GM18511 (cell line): ENCODE data around the gene TUBA1B.
A peak's percentile ranks its signal among the peaks of the same experiment; 100 is the strongest.
"Not testable (repeated sequence)": the region's sequence is repeated elsewhere in the genome, so short reads cannot be mapped to it uniquely, and the experiment has no call there.

Experiments used
- ATAC-seq: cut with Tn5 transposase; IDR thresholded peaks from one replicate; pipeline ENCODE4 v1.9.1; 2021; ENCODE audit warnings: mild to moderate bottlenecking, moderate library complexity; ENCODE audit not compliant: unreplicated experiment

TUBA1B gene

DNA sequence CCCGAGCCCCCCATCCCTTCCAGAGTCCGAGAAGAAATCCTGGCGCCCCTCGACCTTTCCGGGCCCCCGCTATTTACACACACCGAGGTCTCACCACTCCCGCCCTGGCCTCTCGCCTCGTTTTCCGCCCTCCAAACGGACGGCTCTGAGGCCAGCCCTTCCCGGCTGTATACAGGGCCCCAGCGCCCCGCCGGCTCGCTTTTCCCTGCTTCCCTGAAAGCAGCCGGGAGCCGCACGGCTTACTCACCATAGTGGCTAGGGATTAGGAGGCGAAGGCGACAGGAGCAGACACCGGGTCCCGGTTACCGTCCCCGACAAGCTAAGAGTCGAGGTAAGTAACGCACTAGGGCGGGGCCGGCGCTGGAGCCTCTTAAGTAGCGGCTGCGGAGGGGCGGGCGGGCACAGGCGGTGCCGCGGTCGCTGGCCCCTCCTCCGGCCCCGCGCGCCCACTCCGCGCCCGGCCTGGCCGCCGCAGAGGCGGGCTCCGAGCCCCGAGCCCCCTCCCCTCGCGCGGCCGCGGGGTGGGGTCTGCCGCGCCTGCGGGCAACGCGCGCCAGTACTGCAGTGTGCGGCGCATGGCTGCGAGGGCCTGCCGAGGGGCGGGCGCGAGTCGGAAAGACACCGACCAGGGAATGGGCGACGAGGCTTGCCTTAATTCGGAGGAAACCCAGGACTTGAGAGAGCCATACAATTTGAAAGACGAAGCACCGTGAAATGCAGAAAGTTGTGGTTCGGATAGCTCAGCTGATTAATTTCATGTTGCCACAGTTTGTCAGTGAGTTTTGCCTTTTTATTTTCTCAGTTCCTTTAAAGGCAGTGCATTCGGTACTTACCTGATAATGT is at the start of gene TUBA1B:
Gene TUBA1B, minus strand, starts transcription at position 345 of the 843 bp plus-strand sequence. Its CDS starts 95 bp downstream, at position 250.
- ATAC-seq: peak; percentile 73

DNA sequence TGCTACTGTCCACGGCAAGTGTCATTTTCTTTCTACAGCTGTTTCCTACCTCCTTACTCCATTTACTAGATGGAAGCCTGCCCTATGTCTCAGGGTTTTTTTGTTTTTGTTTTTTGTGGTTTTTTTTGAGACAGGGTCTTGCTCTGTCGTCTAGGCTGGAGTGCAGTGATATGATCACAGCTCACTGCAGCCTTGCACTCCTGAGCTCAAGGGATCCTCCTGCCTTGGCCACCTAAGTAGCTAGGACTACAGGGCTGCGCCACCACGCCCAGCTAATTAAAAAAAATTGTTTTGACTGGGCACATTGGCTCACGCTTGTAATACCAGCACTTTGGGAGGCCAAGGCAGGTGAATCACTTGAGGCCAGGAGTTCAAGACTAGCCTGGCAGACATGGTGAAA is 43.0 kb upstream of the TUBA1B start:
- no peak for ATAC-seq

GRCh38 chr12:49170924-49171323 is 39.7 kb upstream of the TUBA1B start:
- ATAC-seq: no peak

DNA sequence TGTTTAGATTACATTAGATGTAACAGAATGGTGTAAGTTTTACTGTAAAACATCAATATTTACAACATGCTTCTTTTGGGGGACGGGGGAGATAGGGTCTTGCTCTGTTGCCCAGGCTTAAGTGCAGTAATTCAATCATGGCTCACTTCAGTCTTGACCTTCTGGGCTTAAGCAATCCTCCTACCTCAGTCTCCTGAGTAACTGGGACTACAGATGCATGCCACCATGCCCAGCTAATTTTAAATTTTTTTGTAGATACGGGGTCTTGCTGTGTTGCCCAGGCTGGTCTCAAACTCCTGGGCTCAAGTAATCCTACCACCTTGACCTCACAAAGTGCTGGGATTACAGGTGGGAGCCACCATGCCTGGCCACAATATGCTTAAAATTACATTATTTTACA is 33.9 kb upstream of the TUBA1B start:
- no peak for ATAC-seq

DNA sequence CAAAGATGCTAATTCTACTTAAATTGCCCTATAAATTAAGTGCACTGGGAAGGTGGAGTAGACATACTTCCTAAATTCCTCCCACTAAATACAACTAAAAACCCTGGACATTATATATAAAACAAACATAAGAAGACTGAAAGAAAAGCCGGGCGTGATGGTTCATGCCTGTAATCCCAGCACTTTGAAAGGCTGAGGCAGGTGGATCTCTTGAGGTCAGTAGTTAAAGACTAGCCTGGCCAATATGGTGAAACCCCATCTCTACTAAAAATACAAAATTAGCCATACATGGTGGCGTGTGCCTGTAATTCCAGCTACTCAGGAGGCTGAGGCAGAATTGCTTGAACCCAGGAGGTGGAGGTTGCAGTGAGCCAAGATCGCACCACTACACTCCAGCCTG is 30.7 kb upstream of the TUBA1B start:
- ATAC-seq: not testable (repeated sequence)

- no peak for ATAC-seq
These were observed 30.0 kb upstream of the TUBA1B start for GRCh38 chr12:49161092-49161795.

DNA sequence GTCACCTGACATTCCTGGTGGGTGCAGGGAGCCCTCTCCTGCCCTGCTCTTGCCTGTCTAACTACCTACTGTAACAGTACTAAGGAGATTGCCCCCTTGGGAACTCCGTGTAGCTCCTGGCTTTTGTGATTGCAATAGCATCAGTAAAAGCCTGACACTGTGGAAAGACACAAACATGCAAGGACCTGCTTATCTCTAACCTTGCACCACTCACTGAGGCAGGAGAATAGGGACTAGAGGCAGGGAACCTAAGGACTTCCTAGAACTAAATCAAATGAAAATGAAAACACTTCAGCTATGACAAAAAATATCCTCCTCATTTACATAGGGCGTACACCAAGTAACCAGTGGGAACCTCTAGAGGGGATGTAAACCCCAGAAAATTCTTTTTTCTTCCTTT is 29.2 kb upstream of the TUBA1B start:
- no peak for ATAC-seq

DNA sequence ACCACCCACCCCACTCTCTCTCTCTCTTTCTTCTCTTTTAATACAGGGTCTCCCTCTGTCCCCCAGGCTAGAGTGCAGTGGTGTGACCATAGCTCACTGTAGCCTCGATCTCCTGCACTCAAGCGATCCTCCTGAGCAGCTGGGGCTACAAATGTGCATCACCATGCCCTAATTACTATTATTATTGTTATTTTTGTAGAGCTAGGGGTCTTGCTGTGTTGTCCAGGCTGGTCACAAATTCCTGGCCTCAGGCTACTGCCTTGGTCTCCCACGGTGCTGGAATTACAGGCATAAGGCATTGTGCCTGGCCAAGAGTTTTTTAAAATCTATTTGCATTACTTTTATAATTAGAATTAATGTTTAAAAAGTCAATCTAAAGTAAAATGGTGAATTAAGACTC is 23.0 kb upstream of the TUBA1B start:
- no peak for ATAC-seq

DNA sequence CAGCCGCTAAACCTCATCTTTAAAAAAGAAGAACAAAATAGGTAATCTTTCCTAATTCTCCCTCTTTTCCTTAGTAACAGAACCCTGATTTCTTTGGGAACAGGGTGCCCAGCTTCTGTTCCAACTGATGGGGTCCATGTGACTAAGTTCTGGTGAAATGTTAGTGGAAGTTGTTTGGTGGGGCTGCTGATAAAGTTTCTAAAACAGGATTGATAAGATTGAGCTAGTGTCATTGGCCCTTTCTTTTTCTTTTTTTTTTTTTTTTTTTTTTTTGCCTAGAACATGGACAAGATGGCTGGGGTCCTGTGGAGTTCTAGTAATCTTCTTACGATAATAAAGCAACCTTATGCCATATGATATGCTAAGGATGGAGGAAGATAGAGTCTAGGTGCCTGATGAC is 16.2 kb upstream of the TUBA1B start:
- ATAC-seq: no peak

DNA sequence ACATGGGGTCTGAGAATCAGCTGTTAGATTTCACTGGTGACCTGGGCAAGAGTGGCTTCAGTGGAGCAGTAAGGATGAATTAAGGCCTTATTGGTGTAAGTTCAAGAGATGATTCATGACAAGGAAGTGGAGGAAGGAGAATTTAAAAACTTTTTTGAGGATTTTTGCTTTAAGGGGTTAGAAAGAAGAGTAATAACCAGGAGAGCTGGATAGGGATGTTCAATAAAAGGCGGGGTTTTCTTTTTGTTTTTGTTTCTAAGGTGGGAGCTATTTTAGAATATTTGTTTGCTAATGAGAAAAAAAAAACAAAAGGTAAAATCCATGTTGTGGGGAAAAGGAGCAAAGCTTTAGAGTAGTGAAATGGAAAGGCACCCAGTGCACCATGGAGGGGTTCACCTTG is 15.2 kb upstream of the TUBA1B start:
- no peak for ATAC-seq

GRCh38 chr12:49144384-49144783 is 13.2 kb upstream of the TUBA1B start:
- ATAC-seq: no peak

GRCh38 chr12:49138999-49139398 is 7.8 kb upstream of the TUBA1B start:
- no peak for ATAC-seq

DNA sequence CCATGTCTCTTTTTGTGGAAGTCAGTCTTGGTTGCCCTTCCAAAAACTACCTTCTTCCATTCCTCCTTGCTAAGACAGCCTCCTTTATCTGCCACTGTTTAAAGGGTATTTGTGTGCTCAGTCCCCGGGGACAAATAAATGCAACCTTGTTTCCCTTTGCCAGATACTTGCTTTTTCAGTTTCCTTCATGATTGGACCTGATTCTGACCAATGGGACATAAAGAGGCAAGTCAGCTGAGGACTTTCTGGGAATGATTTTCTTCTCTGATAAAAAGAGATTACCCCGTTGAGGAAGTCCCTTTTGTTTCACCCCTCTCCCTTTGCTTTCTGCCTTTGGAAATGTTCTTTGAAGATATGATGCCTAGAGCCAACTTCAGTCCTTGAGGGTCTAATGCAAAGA is 7.4 kb upstream of the TUBA1B start:
- ATAC-seq: no peak

GRCh38 chr12:49137476-49137875 is 6.3 kb upstream of the TUBA1B start:
- ATAC-seq: no peak

- ATAC-seq: not testable (repeated sequence)
These were observed 5.8 kb upstream of the TUBA1B start for GRCh38 chr12:49136997-49137396.

- no peak for ATAC-seq
These were observed 2.4 kb upstream of the TUBA1B start for GRCh38 chr12:49133590-49133989.

GRCh38 chr12:49133014-49133413 is 1.8 kb upstream of the TUBA1B start:
- ATAC-seq: no peak

DNA sequence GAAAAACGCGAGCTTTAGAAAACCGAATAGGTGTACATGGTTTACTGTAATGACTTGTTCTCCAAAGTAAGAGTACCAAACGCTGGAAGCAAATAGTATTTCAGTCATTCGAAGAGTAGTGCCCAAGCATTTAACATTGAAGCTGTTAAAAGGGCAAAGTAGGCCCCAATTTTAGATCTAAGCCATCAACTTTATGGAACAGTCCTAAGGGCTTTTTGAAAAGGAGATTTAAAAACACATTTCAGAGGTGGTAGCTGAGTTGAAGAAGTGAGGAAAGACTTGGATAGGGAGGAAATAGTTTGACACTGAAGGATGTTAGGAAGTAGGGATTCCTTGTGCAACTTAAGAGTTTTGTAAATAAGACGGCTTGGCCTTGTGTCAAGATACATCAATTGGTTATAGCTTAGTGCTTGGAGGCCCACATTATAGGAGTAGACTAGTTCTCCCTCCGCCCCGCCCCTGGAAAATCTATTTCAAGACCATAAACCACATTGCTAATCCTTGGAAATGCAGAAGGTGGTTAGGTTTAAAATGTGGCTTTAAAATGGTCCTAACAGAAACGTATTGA is 783 bp upstream of the TUBA1B start:
- peak; percentile 0 for ATAC-seq

- ATAC-seq: peak; percentile 62
These were observed 794 bp downstream of the TUBA1B start for GRCh38 chr12:49130151-49131050.

- no peak for ATAC-seq
These were observed 1.7 kb downstream of the TUBA1B start for GRCh38 chr12:49129332-49130150.
